ENCODE data around the gene MXI1. TPM values are rescaled to one million over a fixed set of nuclear protein-coding genes. Genes with fewer than 3 reads are reported as not detected.
"Not testable (repeated sequence)": the region's sequence is repeated elsewhere in the genome, so short reads cannot be mapped to it uniquely, and the experiment has no call there.

MXI1 gene
- total RNA-seq, 2 donors from 2014 or later = 31.3 to 55.4 TPM

- Histone ChIP-seq H3K36me3 (ENCODE audit: control insufficient read depth, insufficient read depth, low read length) (no peaks in the 10 kb centered on the region), H3K27ac (ENCODE audit: low read depth, low read length) (no peak overlapping the region), H3K9ac (ENCODE audit: extremely low read depth, low read length, poor library complexity, severe bottlenecking) (no peak overlapping the region), H3K27me3 (ENCODE audit: control insufficient read depth, insufficient read depth, low read length, poor library complexity, severe bottlenecking) (peaks cover 35% of the 10 kb centered on the region), H3K4me3 (ENCODE audit: low read length) (no peak overlapping the region), H3K9me3 (ENCODE audit: control insufficient read depth, low read length) (no peaks in the 10 kb centered on the region), H3K4me1 (ENCODE audit: control insufficient read depth, insufficient read depth, low read length) (no peaks in the 10 kb centered on the region)
- whole genome bisulfite sequencing, 2 experiments (ENCODE audit: insufficient coverage in 1 of 2, insufficient read length in 1 of 2) = 77 to 93% methylated on average over 2 to 4 of the region's 4 CpGs
- no peak overlapping the region for H3K4me3 Mint-ChIP-seq
- no peak overlapping the region for H3K27ac Mint-ChIP-seq
- H3K9me3 Mint-ChIP-seq = no peaks in the 10 kb centered on the region
- TF ChIP-seq, protein P1, sequence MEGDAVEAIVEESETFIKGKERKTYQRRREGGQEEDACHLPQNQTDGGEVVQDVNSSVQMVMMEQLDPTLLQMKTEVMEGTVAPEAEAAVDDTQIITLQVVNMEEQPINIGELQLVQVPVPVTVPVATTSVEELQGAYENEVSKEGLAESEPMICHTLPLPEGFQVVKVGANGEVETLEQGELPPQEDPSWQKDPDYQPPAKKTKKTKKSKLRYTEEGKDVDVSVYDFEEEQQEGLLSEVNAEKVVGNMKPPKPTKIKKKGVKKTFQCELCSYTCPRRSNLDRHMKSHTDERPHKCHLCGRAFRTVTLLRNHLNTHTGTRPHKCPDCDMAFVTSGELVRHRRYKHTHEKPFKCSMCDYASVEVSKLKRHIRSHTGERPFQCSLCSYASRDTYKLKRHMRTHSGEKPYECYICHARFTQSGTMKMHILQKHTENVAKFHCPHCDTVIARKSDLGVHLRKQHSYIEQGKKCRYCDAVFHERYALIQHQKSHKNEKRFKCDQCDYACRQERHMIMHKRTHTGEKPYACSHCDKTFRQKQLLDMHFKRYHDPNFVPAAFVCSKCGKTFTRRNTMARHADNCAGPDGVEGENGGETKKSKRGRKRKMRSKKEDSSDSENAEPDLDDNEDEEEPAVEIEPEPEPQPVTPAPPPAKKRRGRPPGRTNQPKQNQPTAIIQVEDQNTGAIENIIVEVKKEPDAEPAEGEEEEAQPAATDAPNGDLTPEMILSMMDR (conservative IDR thresholded peaks at IDR 0.05) = peak; percentile 65
- no peaks in the 10 kb centered on the region for H3K4me1 Mint-ChIP-seq
- H3K36me3 Mint-ChIP-seq (ENCODE audit: low read depth) = no peaks in the 10 kb centered on the region
- H3K27me3 Mint-ChIP-seq (ENCODE audit: insufficient read depth) = peaks cover 51% of the 10 kb centered on the region
- peak; percentile 67 for DNase-seq
Measured at GRCh38 chr10:110192552-110192951, 14.9 kb upstream of the MXI1 start.

DNA sequence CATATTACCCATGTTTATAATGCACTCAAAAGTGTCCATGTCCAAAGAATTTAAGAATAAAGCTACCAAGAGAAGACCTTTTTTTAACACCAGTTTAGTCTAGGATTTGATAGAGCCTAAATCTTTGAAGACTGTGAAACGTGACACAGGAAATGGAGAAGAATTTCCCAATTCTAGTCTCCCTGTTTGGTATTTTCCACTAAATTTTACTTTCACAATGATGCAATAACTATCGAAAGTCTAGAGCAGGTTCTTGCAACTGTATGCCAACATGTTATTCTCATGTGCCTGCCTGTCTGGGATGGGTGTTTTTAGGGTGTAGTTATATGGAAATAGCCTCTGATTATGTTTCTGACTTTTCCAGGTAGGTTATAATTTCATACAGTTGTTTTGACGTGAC is 6.9 kb upstream of the MXI1 start:
- no peak overlapping the region for H3K4me3 Mint-ChIP-seq
- H3K9me3 Mint-ChIP-seq = no peaks in the 10 kb centered on the region
- H3K4me1 Mint-ChIP-seq = peaks cover 31% of the 10 kb centered on the region
- H3K9ac ChIP-seq (ENCODE audit: extremely low read depth, low read length, poor library complexity, severe bottlenecking) = no peak overlapping the region
- H3K27ac ChIP-seq (ENCODE audit: low read depth, low read length) = no peak overlapping the region
- H3K4me3 ChIP-seq (ENCODE audit: low read length) = no peak overlapping the region
- H3K4me1 ChIP-seq (ENCODE audit: control insufficient read depth, insufficient read depth, low read length) = peaks cover 6% of the 10 kb centered on the region
- TF ChIP-seq, protein P1 (conservative IDR thresholded peaks at IDR 0.05) = no peak
- WGBS, 2 experiments (ENCODE audit: insufficient coverage in 1 of 2, insufficient read length in 1 of 2) = 73 to 92% methylated on average over 1 to 3 of the region's 3 CpGs
- peaks cover 63% of the 10 kb centered on the region for H3K27me3 ChIP-seq (ENCODE audit: control insufficient read depth, insufficient read depth, low read length, poor library complexity, severe bottlenecking)
- H3K9me3 ChIP-seq (ENCODE audit: control insufficient read depth, low read length) = no peaks in the 10 kb centered on the region
- no peak for DNase-seq
- H3K27ac Mint-ChIP-seq = no peak overlapping the region
- H3K36me3 ChIP-seq (ENCODE audit: control insufficient read depth, insufficient read depth, low read length) = no peaks in the 10 kb centered on the region
- no peaks in the 10 kb centered on the region for H3K36me3 Mint-ChIP-seq (ENCODE audit: low read depth)
- peaks cover 89% of the 10 kb centered on the region for H3K27me3 Mint-ChIP-seq (ENCODE audit: insufficient read depth)

DNA sequence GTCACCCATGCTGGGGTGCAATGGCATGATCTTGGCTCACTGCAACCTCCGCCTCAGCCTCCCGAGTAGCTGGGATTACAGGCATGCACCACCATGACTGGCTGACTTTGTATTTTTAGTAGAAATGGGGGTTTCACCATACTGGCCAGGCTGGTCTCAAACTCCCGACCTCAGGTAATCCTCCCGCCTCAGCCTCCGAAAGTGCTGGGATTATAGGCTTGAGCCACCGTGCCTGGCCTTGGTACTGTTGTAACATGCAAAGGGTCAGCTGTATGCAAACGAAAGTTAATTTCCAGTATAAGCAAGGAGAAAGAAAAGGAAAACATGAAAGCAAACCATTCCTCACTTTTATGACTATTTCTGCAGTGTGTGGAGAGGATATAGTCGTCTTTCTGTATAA is 6.4 kb upstream of the MXI1 start:
- not testable (repeated sequence) for H3K9me3 Mint-ChIP-seq; H3K9me3 ChIP-seq (ENCODE audit: control insufficient read depth, low read length); H3K4me1 ChIP-seq (ENCODE audit: control insufficient read depth, insufficient read depth, low read length); H3K9ac ChIP-seq (ENCODE audit: extremely low read depth, low read length, poor library complexity, severe bottlenecking); H3K4me3 Mint-ChIP-seq; H3K36me3 Mint-ChIP-seq (ENCODE audit: low read depth); H3K27ac Mint-ChIP-seq; H3K4me3 ChIP-seq (ENCODE audit: low read length); H3K27ac ChIP-seq (ENCODE audit: low read depth, low read length); H3K36me3 ChIP-seq (ENCODE audit: control insufficient read depth, insufficient read depth, low read length); DNase-seq
- peaks cover 59% of the 10 kb centered on the region for H3K27me3 ChIP-seq (ENCODE audit: control insufficient read depth, insufficient read depth, low read length, poor library complexity, severe bottlenecking)
- Mint-ChIP-seq H3K4me1 (peaks cover 33% of the 10 kb centered on the region), H3K27me3 (ENCODE audit: insufficient read depth) (peaks cover 89% of the 10 kb centered on the region)
- 90 to 96% methylated on average over 6 to 8 of the region's 8 CpGs for WGBS, 2 experiments (ENCODE audit: insufficient coverage in 1 of 2, insufficient read length in 1 of 2)
